WTC11 (cell line): ENCODE results near the gene HYOU1. TPM values are rescaled to one million over a fixed set of nuclear protein-coding genes. Genes with fewer than 3 reads are reported as not detected.

ENCODE experiments used
- ATAC-seq: fragments of 200-7000 bp; cut with Tn5 transposase; 2 replicates; pipeline ENCODE4 v1.10.0; 2021; ENCODE audit warnings: mild to moderate bottlenecking, moderate library complexity
- CTCF ChIA-PET: fragments of 300-600 bp; sonication (Branson Sonifier 250); formaldehyde crosslinking; loops from one replicate; lab custom pipeline; 2021; ENCODE audit warnings: antibody characterized with exemption; lab: Charles Lee
- POLR2A ChIA-PET: fragments of 350-600 bp; sonication (Branson Sonifier 250); formaldehyde crosslinking; loops from one replicate; lab custom pipeline; 2021; ENCODE audit warnings: antibody characterized with exemption; lab: Charles Lee
- DNase-seq: peaks from one replicate; pipeline ENCODE4 v3.0.0; 2021; ENCODE audit warnings: low spot score
- H3K27ac Mint-ChIP-seq: 2 replicates; pipeline ENCODE4 v1.8.0; 2021; ENCODE audit warnings: mixed read lengths
- H3K27me3 Mint-ChIP-seq: 2 replicates; pipeline ENCODE4 v1.8.0; 2021; ENCODE audit warnings: low read depth, mild to moderate bottlenecking, moderate library complexity, mixed read lengths
- H3K36me3 Mint-ChIP-seq: 2 replicates; pipeline ENCODE4 v1.8.0; 2021; ENCODE audit warnings: mixed read lengths
- H3K4me1 Mint-ChIP-seq: 2 replicates; pipeline ENCODE4 v1.8.0; 2022; ENCODE audit warnings: mixed read lengths
- H3K4me3 Mint-ChIP-seq: 2 replicates; pipeline ENCODE4 v1.8.0; 2021; ENCODE audit warnings: mild to moderate bottlenecking, moderate library complexity, mixed read lengths
- H3K9me3 Mint-ChIP-seq: 2 replicates; pipeline ENCODE4 v1.8.0; 2021; ENCODE audit warnings: mixed read lengths
- GTF2I ChIP-seq: fragments of 250-450 bp; sonication (Bioruptor Pico); conservative IDR thresholded peaks from 2 replicates; pipeline ENCODE4 v1.4.0; 2021; ENCODE audit warnings: mild to moderate bottlenecking
- IRF2 ChIP-seq: sonication (generic); formaldehyde crosslinking; IDR thresholded peaks from 2 replicates; pipeline ENCODE4 v1.8.0; 2022; ENCODE audit warnings: low read depth, missing genetic modification reagents, borderline replicate concordance
- JUN ChIP-seq: sonication (generic); formaldehyde crosslinking; IDR thresholded peaks from 2 replicates; pipeline ENCODE4 v1.8.0; 2023; ENCODE audit warnings: mild to moderate bottlenecking, missing genetic modification reagents
- MYBL2 ChIP-seq: sonication (generic); formaldehyde crosslinking; IDR thresholded peaks from 2 replicates; pipeline ENCODE4 v1.8.1; 2023; ENCODE audit warnings: mild to moderate bottlenecking, moderate library complexity, missing genetic modification reagents
- NFATC4 ChIP-seq: fragments of 250-450 bp; sonication (Bioruptor Pico); IDR thresholded peaks from 2 replicates; pipeline ENCODE4 v1.9.0; 2021; ENCODE audit warnings: mild to moderate bottlenecking
- NFYB ChIP-seq: sonication (generic); formaldehyde crosslinking; conservative IDR thresholded peaks from 2 replicates; pipeline ENCODE4 v1.8.0; 2022; ENCODE audit warnings: low read depth, missing genetic modification reagents
- NR2C2 ChIP-seq: sonication (generic); formaldehyde crosslinking; IDR thresholded peaks from 2 replicates; pipeline ENCODE4 v1.8.0; 2022; ENCODE audit warnings: mild to moderate bottlenecking, missing genetic modification reagents
- OVOL2 ChIP-seq: fragments of 250-450 bp; sonication (Bioruptor Pico); IDR thresholded peaks from 2 replicates; pipeline ENCODE4 v1.9.0; 2021; ENCODE audit warnings: mild to moderate bottlenecking, borderline replicate concordance
- SOX15 ChIP-seq: fragments of 250-450 bp; sonication (Bioruptor Pico); IDR thresholded peaks from 2 replicates; pipeline ENCODE4 v1.9.0; 2021; ENCODE audit warnings: mild to moderate bottlenecking
- ZNF121 ChIP-seq: sonication (generic); formaldehyde crosslinking; IDR thresholded peaks from 2 replicates; pipeline ENCODE4 v1.8.0; 2023; ENCODE audit warnings: missing genetic modification reagents
- ZNF396 ChIP-seq: fragments of 250-450 bp; sonication (Bioruptor Pico); IDR thresholded peaks from 2 replicates; pipeline ENCODE4 v1.8.0; 2021; ENCODE audit warnings: mild to moderate bottlenecking, moderate library complexity, borderline replicate concordance
- ZNF425 ChIP-seq: fragments of 250-450 bp; sonication (Bioruptor Pico); conservative IDR thresholded peaks from 2 replicates; pipeline ENCODE4 v1.9.0; 2021; ENCODE audit warnings: mild to moderate bottlenecking
- total RNA-seq: library from RNA; stranded (reverse); gene quantifications from 3 replicates; pipeline ENCODE4 v1.2.3, GENCODE V29; 2021
- TF ChIP-seq, protein P1 (sequence below): sonication (generic); formaldehyde crosslinking; IDR thresholded peaks from 2 replicates; pipeline ENCODE4 v1.8.1; 2022; ENCODE audit warnings: mild to moderate bottlenecking, missing genetic modification reagents, moderate library complexity, borderline replicate concordance
- TF ChIP-seq, protein P2 (sequence below): fragments of 250-450 bp; sonication (Bioruptor Pico); IDR thresholded peaks from 2 replicates; pipeline ENCODE4 v1.8.0; 2021; ENCODE audit warnings: mild to moderate bottlenecking
- TF ChIP-seq, protein P3 (sequence below): sonication (generic); formaldehyde crosslinking; IDR thresholded peaks from 2 replicates; pipeline ENCODE4 v1.8.1; 2022; ENCODE audit warnings: low read depth, missing genetic modification reagents, borderline replicate concordance
- TF ChIP-seq, protein P4 (sequence below): sonication (generic); formaldehyde crosslinking; IDR thresholded peaks from 2 replicates; pipeline ENCODE4 v1.8.1; 2023; ENCODE audit warnings: mild to moderate bottlenecking, moderate library complexity, missing genetic modification reagents

Gene HYOU1
- total RNA-seq, 1 experiment from 2014 or later = 276 TPM

DNA sequence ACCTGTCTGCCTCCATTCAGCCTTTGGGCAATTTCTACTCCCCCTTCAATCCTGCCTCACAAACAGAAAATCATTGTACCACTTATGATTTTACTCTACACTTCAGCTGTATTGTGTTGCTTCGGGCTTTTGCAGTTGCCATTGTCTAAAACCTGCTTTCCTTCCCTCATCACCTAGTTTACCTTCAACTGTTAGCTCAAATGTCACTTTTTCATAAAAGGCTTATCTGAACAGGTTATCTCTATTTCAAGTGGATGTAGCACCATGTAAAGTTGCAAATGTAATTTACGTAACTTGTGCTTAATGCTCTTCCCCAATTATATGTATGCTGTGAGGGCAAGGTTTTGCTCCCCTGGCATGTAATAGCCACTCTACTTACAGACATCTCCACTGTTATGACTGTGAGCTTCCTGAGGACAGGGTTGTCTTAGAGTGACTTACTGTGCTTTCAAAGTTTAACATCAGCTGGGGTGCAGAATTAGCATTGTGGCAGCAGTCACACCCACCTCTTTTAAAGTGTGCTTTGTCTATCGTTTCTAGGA, 44.3 kb downstream of the HYOU1 start:
- CTCF ChIA-PET = interaction anchor here (1.5 kb wide), 1 partner anchor 15 kb away, joined by 6 read pairs; no protein-coding TSS in a partner anchor
- Mint-ChIP-seq H3K27me3 (no peaks in the 10 kb centered on the region), H3K36me3 (peaks cover 68% of the 10 kb centered on the region), H3K4me3 (no peak overlapping the region), H3K9me3 (no peaks in the 10 kb centered on the region), H3K27ac (0 out of 2 replicates have a peak overlapping the region, but pooled peaks have one; percentile 75), H3K4me1 (peaks cover 10% of the 10 kb centered on the region; the same call in 1 of the 2 replicates)
- TF ChIP-seq ZNF425 (CRISPR knock-in tag) (no peak), NFATC4 (CRISPR knock-in tag) (peak; percentile 13; the same call in 1 of the 2 replicates)
- no peak for DNase-seq
- no peak for ATAC-seq
- POLR2A ChIA-PET = interaction anchor here (0.6 kb wide), 1 partner anchor 20 kb away, joined by 6 read pairs; no protein-coding TSS in a partner anchor

- CTCF ChIA-PET = interaction anchor here (1.1 kb wide), 1 partner anchor 14 kb away, joined by 3 read pairs; the partner anchor contains the start of gene CENATAC
- Mint-ChIP-seq H3K4me3 (no peak overlapping the region), H3K27ac (0 out of 2 replicates have a peak overlapping the region, but pooled peaks have one; percentile 68), H3K4me1 (peaks cover 1% of the 10 kb centered on the region; the same call in 1 of the 2 replicates), H3K27me3 (no peaks in the 10 kb centered on the region), H3K36me3 (peaks cover 64% of the 10 kb centered on the region), H3K9me3 (no peaks in the 10 kb centered on the region)
- TF ChIP-seq, protein P1, sequence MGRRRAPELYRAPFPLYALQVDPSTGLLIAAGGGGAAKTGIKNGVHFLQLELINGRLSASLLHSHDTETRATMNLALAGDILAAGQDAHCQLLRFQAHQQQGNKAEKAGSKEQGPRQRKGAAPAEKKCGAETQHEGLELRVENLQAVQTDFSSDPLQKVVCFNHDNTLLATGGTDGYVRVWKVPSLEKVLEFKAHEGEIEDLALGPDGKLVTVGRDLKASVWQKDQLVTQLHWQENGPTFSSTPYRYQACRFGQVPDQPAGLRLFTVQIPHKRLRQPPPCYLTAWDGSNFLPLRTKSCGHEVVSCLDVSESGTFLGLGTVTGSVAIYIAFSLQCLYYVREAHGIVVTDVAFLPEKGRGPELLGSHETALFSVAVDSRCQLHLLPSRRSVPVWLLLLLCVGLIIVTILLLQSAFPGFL (CRISPR knock-in tag) = no peak
- no peak for TF ChIP-seq ZNF121
- TF ChIP-seq, protein P2, sequence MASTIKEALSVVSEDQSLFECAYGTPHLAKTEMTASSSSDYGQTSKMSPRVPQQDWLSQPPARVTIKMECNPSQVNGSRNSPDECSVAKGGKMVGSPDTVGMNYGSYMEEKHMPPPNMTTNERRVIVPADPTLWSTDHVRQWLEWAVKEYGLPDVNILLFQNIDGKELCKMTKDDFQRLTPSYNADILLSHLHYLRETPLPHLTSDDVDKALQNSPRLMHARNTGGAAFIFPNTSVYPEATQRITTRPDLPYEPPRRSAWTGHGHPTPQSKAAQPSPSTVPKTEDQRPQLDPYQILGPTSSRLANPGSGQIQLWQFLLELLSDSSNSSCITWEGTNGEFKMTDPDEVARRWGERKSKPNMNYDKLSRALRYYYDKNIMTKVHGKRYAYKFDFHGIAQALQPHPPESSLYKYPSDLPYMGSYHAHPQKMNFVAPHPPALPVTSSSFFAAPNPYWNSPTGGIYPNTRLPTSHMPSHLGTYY (CRISPR knock-in tag) = no peak
- no peak for TF ChIP-seq ZNF396
- TF ChIP-seq GTF2I (CRISPR knock-in tag) = no peak
- TF ChIP-seq MYBL2 (CRISPR knock-in tag) = no peak
- no peak for TF ChIP-seq NR2C2
- TF ChIP-seq, protein P3, sequence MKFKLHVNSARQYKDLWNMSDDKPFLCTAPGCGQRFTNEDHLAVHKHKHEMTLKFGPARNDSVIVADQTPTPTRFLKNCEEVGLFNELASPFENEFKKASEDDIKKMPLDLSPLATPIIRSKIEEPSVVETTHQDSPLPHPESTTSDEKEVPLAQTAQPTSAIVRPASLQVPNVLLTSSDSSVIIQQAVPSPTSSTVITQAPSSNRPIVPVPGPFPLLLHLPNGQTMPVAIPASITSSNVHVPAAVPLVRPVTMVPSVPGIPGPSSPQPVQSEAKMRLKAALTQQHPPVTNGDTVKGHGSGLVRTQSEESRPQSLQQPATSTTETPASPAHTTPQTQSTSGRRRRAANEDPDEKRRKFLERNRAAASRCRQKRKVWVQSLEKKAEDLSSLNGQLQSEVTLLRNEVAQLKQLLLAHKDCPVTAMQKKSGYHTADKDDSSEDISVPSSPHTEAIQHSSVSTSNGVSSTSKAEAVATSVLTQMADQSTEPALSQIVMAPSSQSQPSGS (CRISPR knock-in tag) = no peak
- TF ChIP-seq SOX15 (CRISPR knock-in tag) = no peak
- TF ChIP-seq OVOL2 (CRISPR knock-in tag) = no peak
- no peak for TF ChIP-seq IRF2 (CRISPR knock-in tag)
- TF ChIP-seq JUN (CRISPR knock-in tag) = no peak
- TF ChIP-seq, protein P4, sequence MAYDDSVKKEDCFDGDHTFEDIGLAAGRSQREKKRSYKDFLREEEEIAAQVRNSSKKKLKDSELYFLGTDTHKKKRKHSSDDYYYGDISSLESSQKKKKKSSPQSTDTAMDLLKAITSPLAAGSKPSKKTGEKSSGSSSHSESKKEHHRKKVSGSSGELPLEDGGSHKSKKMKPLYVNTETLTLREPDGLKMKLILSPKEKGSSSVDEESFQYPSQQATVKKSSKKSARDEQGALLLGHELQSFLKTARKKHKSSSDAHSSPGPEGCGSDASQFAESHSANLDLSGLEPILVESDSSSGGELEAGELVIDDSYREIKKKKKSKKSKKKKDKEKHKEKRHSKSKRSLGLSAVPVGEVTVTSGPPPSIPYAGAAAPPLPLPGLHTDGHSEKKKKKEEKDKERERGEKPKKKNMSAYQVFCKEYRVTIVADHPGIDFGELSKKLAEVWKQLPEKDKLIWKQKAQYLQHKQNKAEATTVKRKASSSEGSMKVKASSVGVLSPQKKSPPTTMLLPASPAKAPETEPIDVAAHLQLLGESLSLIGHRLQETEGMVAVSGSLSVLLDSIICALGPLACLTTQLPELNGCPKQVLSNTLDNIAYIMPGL (CRISPR knock-in tag) = no peak
- TF ChIP-seq NFYB (CRISPR knock-in tag) = no peak
- POLR2A ChIA-PET = no interaction called here
- ATAC-seq (peak; percentile 41), DNase-seq (no peak)
Observed at GRCh38 chr11:119011476-119012053, 45.4 kb downstream of the HYOU1 start.
